HepG2 (cell line): Measurements from ENCODE around the gene CCDC34.

Experiments
- CTCF ChIP-seq: sonication (generic); formaldehyde crosslinking; IDR thresholded peaks from 2 replicates; pipeline ENCODE4 v1.5.0; 2020; ENCODE audit warnings: mild to moderate bottlenecking, missing genetic modification reagents, moderate library complexity
- FOSL1 ChIP-seq: sonication (generic); formaldehyde crosslinking; IDR thresholded peaks from 2 replicates; pipeline ENCODE4 v1.9.0; 2021; ENCODE audit warnings: missing genetic modification reagents, borderline replicate concordance
- HDAC2 ChIP-seq: sonication (generic); formaldehyde crosslinking; IDR thresholded peaks from 2 replicates; pipeline ENCODE4 v1.4.0; 2020; ENCODE audit warnings: missing genetic modification reagents
- LBX2 ChIP-seq: sonication (generic); formaldehyde crosslinking; IDR thresholded peaks from 2 replicates; pipeline ENCODE4 v1.5.0; 2020; ENCODE audit warnings: missing genetic modification reagents, mild to moderate bottlenecking, borderline replicate concordance
- MAX ChIP-seq: IDR thresholded peaks from 2 replicates; pipeline ENCODE4 v1.6.1; 2012; ENCODE audit warnings: inconsistent platforms
- MTF1 ChIP-seq: sonication (generic); formaldehyde crosslinking; IDR thresholded peaks from 2 replicates; pipeline ENCODE4 v1.5.0; 2020; ENCODE audit warnings: missing genetic modification reagents
- TP53 ChIP-seq: sonication (generic); formaldehyde crosslinking; conservative IDR thresholded peaks from 2 replicates; pipeline ENCODE4 v1.4.0; 2020; ENCODE audit warnings: missing genetic modification reagents
- ZBTB10 ChIP-seq: sonication (generic); formaldehyde crosslinking; IDR thresholded peaks from 2 replicates; pipeline ENCODE4 v1.4.0; 2020; ENCODE audit warnings: missing genetic modification reagents, borderline replicate concordance
- ZZZ3 ChIP-seq: sonication (generic); formaldehyde crosslinking; IDR thresholded peaks from 2 replicates; pipeline ENCODE4 v1.4.0; 2020; ENCODE audit warnings: missing genetic modification reagents, mild to moderate bottlenecking, borderline replicate concordance
- TF ChIP-seq, protein P1 (sequence below), 2 experiments: IDR thresholded peaks; 2 replicates each; pipeline ENCODE4 v1.6.1; 2011 to 2012; ENCODE audit warnings: low read length in 2 of 2, borderline replicate concordance in 1 of 2, low read depth in 1 of 2, mild to moderate bottlenecking in 1 of 2, moderate library complexity in 1 of 2

GRCh38 chr11:27357250-27357649, 5.8 kb downstream of the CCDC34 start:
- TF ChIP-seq CTCF, result no peak
- no peak for TF ChIP-seq MTF1 (CRISPR knock-in tag)
- no peak for TF ChIP-seq HDAC2
- no peak for TF ChIP-seq ZBTB10 (CRISPR knock-in tag)
- no peak for TF ChIP-seq FOSL1 (CRISPR knock-in tag)
- TF ChIP-seq MAX, result no peak
- no peak for TF ChIP-seq LBX2 (CRISPR knock-in tag)
- TF ChIP-seq TP53, result no peak
- no peak for TF ChIP-seq ZZZ3 (CRISPR knock-in tag)
- TF ChIP-seq, protein P1, sequence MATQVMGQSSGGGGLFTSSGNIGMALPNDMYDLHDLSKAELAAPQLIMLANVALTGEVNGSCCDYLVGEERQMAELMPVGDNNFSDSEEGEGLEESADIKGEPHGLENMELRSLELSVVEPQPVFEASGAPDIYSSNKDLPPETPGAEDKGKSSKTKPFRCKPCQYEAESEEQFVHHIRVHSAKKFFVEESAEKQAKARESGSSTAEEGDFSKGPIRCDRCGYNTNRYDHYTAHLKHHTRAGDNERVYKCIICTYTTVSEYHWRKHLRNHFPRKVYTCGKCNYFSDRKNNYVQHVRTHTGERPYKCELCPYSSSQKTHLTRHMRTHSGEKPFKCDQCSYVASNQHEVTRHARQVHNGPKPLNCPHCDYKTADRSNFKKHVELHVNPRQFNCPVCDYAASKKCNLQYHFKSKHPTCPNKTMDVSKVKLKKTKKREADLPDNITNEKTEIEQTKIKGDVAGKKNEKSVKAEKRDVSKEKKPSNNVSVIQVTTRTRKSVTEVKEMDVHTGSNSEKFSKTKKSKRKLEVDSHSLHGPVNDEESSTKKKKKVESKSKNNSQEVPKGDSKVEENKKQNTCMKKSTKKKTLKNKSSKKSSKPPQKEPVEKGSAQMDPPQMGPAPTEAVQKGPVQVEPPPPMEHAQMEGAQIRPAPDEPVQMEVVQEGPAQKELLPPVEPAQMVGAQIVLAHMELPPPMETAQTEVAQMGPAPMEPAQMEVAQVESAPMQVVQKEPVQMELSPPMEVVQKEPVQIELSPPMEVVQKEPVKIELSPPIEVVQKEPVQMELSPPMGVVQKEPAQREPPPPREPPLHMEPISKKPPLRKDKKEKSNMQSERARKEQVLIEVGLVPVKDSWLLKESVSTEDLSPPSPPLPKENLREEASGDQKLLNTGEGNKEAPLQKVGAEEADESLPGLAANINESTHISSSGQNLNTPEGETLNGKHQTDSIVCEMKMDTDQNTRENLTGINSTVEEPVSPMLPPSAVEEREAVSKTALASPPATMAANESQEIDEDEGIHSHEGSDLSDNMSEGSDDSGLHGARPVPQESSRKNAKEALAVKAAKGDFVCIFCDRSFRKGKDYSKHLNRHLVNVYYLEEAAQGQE (IDR thresholded peaks at IDR 0.05; ENCODE audit: borderline replicate concordance in 1 of 2, low read depth in 1 of 2, low read length in 2 of 2), result no peak
